Neural cell (in vitro differentiated cells): ENCODE data around the gene TFPI2.

Experiments
- CTCF ChIP-seq: fragments of 450-650 bp; IDR thresholded peaks from 2 replicates; pipeline ENCODE4 v1.5.1; 2014; ENCODE audit warnings: antibody characterized with exemption, mild to moderate bottlenecking, moderate library complexity; ENCODE audit not compliant: poor library complexity, severe bottlenecking
- EZH2 ChIP-seq: fragments of 200-600, 300-800 bp; shearing (Covaris generic), sonication (generic); IDR thresholded peaks from 2 replicates; pipeline ENCODE4 v1.6.1; 2014; ENCODE audit warnings: antibody characterized with exemption, low read length, borderline replicate concordance, mild to moderate bottlenecking; ENCODE audit not compliant: insufficient read depth, poor library complexity, severe bottlenecking
- POLR2AphosphoS5 ChIP-seq: IDR thresholded peaks from 2 replicates; pipeline ENCODE4 v1.6.1; 2012
- REST ChIP-seq: IDR thresholded peaks from 2 replicates; pipeline ENCODE4 v1.6.1; 2012; ENCODE audit warnings: borderline replicate concordance

GRCh38 chr7:93935102-93935501 lies 44.5 kb upstream of the TFPI2 start:
- TF ChIP-seq CTCF (no peak), POLR2AphosphoS5 (no peak), REST (no peak), EZH2 (no peak)
